HepG2 (cell line): ENCODE results near the gene TMEM114. TPM values are rescaled to one million over a fixed set of nuclear protein-coding genes. Genes with fewer than 3 reads are reported as not detected.
A peak's percentile ranks its signal among the peaks of the same experiment; 100 is the strongest.

ENCODE experiments used
- ADNP ChIP-seq: sonication (generic); formaldehyde crosslinking; IDR thresholded peaks from 2 replicates; pipeline ENCODE4 v1.4.0; 2020; ENCODE audit warnings: missing genetic modification reagents
- FOXK1 ChIP-seq: sonication (generic); formaldehyde crosslinking; IDR thresholded peaks from 2 replicates; pipeline ENCODE4 v1.4.0; 2020; ENCODE audit warnings: low read depth, missing genetic modification reagents, borderline replicate concordance
- HMGXB4 ChIP-seq, 2 experiments: sonication (generic) in 1 of 2; formaldehyde crosslinking in 1 of 2; IDR thresholded peaks; 2 replicates each; pipeline versions ENCODE4 v1.4.0 to v1.6.1; 2018 to 2020; ENCODE audit warnings: missing genetic modification reagents in 2 of 2, borderline replicate concordance in 1 of 2, low read depth in 1 of 2, mild to moderate bottlenecking in 1 of 2, missing biosample characterization in 1 of 2
- ISX ChIP-seq: sonication (generic); formaldehyde crosslinking; conservative IDR thresholded peaks from 2 replicates; pipeline ENCODE4 v1.5.0; 2020; ENCODE audit warnings: missing genetic modification reagents
- KMT2B ChIP-seq: IDR thresholded peaks from 2 replicates; pipeline ENCODE4 v1.6.1; 2016; ENCODE audit warnings: missing genetic modification reagents, missing compliant biosample characterization
- NR2F1 ChIP-seq, 2 experiments: fragments of 450-650 bp in 1 of 2; formaldehyde crosslinking in 1 of 2; IDR thresholded peaks; 2 replicates each; pipeline versions ENCODE4 v1.5.0 to v1.6.1; 2016 to 2020; ENCODE audit warnings: mild to moderate bottlenecking in 1 of 2, missing compliant biosample characterization in 1 of 2, missing genetic modification reagents in 1 of 2, moderate library complexity in 1 of 2
- SALL1 ChIP-seq: sonication (generic); formaldehyde crosslinking; IDR thresholded peaks from 2 replicates; pipeline ENCODE4 v1.8.0; 2022; ENCODE audit warnings: mild to moderate bottlenecking, missing genetic modification reagents
- SIN3B ChIP-seq: fragments of 150-350 bp; IDR thresholded peaks from 2 replicates; pipeline ENCODE4 v1.6.1; 2014; ENCODE audit warnings: low read length
- UBTF ChIP-seq: sonication (generic); formaldehyde crosslinking; IDR thresholded peaks from 2 replicates; pipeline ENCODE4 v1.4.0; 2020; ENCODE audit warnings: mild to moderate bottlenecking, missing genetic modification reagents
- ZNF17 ChIP-seq: sonication (generic); formaldehyde crosslinking; IDR thresholded peaks from 2 replicates; pipeline ENCODE4 v1.5.0; 2020; ENCODE audit warnings: mild to moderate bottlenecking, missing genetic modification reagents
- ZNF20 ChIP-seq: sonication (generic); formaldehyde crosslinking; IDR thresholded peaks from 2 replicates; pipeline ENCODE4 v1.4.0; 2020; ENCODE audit warnings: mild to moderate bottlenecking, moderate library complexity, missing genetic modification reagents
- ZNF274 ChIP-seq: sonication (generic); formaldehyde crosslinking; IDR thresholded peaks from 2 replicates; pipeline ENCODE4 v1.5.1; 2020; ENCODE audit warnings: mild to moderate bottlenecking, missing genetic modification reagents
- ZNF546 ChIP-seq: sonication (generic); formaldehyde crosslinking; conservative IDR thresholded peaks from 2 replicates; pipeline ENCODE4 v1.8.1; 2023; ENCODE audit warnings: mild to moderate bottlenecking, missing genetic modification reagents
- ZNF713 ChIP-seq: sonication (generic); formaldehyde crosslinking; IDR thresholded peaks from 2 replicates; pipeline ENCODE4 v1.4.0; 2020; ENCODE audit warnings: mild to moderate bottlenecking, missing genetic modification reagents
- ZNF781 ChIP-seq: sonication (generic); formaldehyde crosslinking; IDR thresholded peaks from 2 replicates; pipeline ENCODE4 v1.5.1; 2020; ENCODE audit warnings: borderline replicate concordance, mild to moderate bottlenecking, missing genetic modification reagents; ENCODE audit errors: not compliant biosample characterization
- polyA plus RNA-seq, 8 experiments: library from polyadenylated mRNA; depleted of rRNA in 3 of 8; stranded (reverse) in 7 of 8; unstranded in 1 of 8; fragments of >200 nt; fragmentation: Illumina TruSeq in 4 of 8; extraction: Trizol in 4 of 8; gene quantifications; 2 replicates each; pipeline versions ENCODE4 v1.2.1 to v1.2.3, GENCODE V29; 2011 to 2016; ENCODE audit warnings: low read depth in 4 of 8, missing spikeins in 1 of 8, mixed read lengths in 1 of 8; ENCODE audit not compliant: insufficient read depth in 1 of 8
- total RNA-seq, 5 experiments: library from RNA; depleted of rRNA; stranded (reverse); fragments of >200 nt; fragmentation: Illumina TruSeq; extraction: Trizol; gene quantifications; 2 replicates each; pipeline ENCODE4 v1.2.3, GENCODE V29; 2016; ENCODE audit warnings: low read depth in 1 of 5
- TF ChIP-seq, protein P1 (sequence below), 2 experiments: fragments of 450-650 bp in 1 of 2; sonication (generic) in 1 of 2; formaldehyde crosslinking in 1 of 2; IDR thresholded peaks; 2 replicates each; pipeline versions ENCODE4 v1.6.1 to v1.8.0; 2016 to 2022; ENCODE audit warnings: antibody characterized with exemption in 1 of 2, mild to moderate bottlenecking in 1 of 2, missing genetic modification reagents in 1 of 2

The TMEM114 gene
- total and polyA plus RNA-seq, 2 of the 13 experiments (the other 11 are each of a cell fraction or from before 2014, with no cell fraction given) = not detected

DNA sequence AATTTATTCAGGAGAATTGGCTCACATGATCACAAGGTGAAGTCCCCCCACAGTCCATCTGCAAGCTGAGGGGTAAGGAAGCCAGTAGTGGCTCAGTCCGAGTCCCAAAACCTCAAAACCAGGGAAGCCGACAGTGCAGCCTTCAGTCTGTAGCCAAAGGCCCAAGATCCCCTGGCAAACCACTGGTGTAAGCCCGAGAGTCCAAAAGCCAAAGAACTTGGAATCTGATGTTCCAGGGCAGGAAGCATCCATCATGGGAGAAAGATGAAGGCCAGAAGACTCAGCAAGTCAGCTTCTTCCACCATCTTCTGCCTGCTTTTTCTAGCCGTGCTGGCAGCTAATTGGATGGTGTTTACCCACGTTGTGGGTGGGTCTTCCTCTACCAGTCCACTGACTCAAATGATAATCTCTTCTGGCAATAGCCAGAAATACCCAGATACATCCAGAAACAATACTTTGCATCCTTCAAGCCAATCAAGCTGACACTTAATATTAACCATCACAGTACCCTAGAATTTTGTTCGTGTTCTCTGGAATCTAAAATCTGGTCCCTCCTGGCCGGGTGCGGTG, 40.4 kb downstream of the TMEM114 start (continued):
- TF ChIP-seq, protein P1, sequence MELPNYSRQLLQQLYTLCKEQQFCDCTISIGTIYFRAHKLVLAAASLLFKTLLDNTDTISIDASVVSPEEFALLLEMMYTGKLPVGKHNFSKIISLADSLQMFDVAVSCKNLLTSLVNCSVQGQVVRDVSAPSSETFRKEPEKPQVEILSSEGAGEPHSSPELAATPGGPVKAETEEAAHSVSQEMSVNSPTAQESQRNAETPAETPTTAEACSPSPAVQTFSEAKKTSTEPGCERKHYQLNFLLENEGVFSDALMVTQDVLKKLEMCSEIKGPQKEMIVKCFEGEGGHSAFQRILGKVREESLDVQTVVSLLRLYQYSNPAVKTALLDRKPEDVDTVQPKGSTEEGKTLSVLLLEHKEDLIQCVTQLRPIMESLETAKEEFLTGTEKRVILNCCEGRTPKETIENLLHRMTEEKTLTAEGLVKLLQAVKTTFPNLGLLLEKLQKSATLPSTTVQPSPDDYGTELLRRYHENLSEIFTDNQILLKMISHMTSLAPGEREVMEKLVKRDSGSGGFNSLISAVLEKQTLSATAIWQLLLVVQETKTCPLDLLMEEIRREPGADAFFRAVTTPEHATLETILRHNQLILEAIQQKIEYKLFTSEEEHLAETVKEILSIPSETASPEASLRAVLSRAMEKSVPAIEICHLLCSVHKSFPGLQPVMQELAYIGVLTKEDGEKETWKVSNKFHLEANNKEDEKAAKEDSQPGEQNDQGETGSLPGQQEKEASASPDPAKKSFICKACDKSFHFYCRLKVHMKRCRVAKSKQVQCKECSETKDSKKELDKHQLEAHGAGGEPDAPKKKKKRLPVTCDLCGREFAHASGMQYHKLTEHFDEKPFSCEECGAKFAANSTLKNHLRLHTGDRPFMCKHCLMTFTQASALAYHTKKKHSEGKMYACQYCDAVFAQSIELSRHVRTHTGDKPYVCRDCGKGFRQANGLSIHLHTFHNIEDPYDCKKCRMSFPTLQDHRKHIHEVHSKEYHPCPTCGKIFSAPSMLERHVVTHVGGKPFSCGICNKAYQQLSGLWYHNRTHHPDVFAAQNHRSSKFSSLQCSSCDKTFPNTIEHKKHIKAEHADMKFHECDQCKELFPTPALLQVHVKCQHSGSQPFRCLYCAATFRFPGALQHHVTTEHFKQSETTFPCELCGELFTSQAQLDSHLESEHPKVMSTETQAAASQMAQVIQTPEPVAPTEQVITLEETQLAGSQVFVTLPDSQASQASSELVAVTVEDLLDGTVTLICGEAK (IDR thresholded peaks at IDR 0.05) = no peak
- TF ChIP-seq, protein P1 (CRISPR knock-in tag; IDR thresholded peaks at IDR 0.05) = peak; percentile 37; the same call in 1 of the 2 replicates
- peak; percentile 53 for TF ChIP-seq ZNF781 (CRISPR knock-in tag)
- TF ChIP-seq ZNF17 (CRISPR knock-in tag) = no peak
- no peak for TF ChIP-seq ZNF274 (CRISPR knock-in tag)
- no peak for TF ChIP-seq ZNF713 (CRISPR knock-in tag)
- TF ChIP-seq HMGXB4 (CRISPR knock-in tag; IDR thresholded peaks at IDR 0.05; ENCODE audit: borderline replicate concordance in 1 of 2, low read depth in 1 of 2) = no peak
- TF ChIP-seq ZNF546 (CRISPR knock-in tag) = no peak
- TF ChIP-seq ADNP (CRISPR knock-in tag) = 0 out of 2 replicates have a peak, but pooled peaks have one; percentile 11
- no peak for TF ChIP-seq KMT2B (CRISPR knock-in tag)
- no peak for TF ChIP-seq SIN3B
- TF ChIP-seq FOXK1 (CRISPR knock-in tag) = no peak
- TF ChIP-seq UBTF (CRISPR knock-in tag) = 0 out of 2 replicates have a peak, but pooled peaks have one; percentile 3
- TF ChIP-seq ISX (CRISPR knock-in tag) = no peak
- TF ChIP-seq SALL1 = peak; percentile 18; the same call in 1 of the 2 replicates
- no peak for TF ChIP-seq NR2F1 (CRISPR knock-in tag; IDR thresholded peaks at IDR 0.05)
- TF ChIP-seq ZNF20 = no peak
